GM21367 (cell line): ENCODE data around the gene ZDHHC12.
A peak's percentile ranks its signal among the peaks of the same experiment; 100 is the strongest.
"Not testable (repeated sequence)": the region's sequence is repeated elsewhere in the genome, so short reads cannot be mapped to it uniquely, and the experiment has no call there.

Source experiments
- ATAC-seq: cut with Tn5 transposase; IDR thresholded peaks from one replicate; pipeline ENCODE4 v1.9.1; 2021; ENCODE audit not compliant: unreplicated experiment

The ZDHHC12 gene

GRCh38 chr9:128712451-128713410 lies 11.2 kb downstream of the ZDHHC12 start:
- ATAC-seq = no peak

GRCh38 chr9:128707446-128707845 lies 16.5 kb downstream of the ZDHHC12 start:
- ATAC-seq = no peak

GRCh38 chr9:128706671-128707381 lies 17.1 kb downstream of the ZDHHC12 start:
- ATAC-seq = no peak

GRCh38 chr9:128706045-128706444 lies 17.9 kb downstream of the ZDHHC12 start:
- ATAC-seq = no peak

GRCh38 chr9:128705051-128705965 lies 18.6 kb downstream of the ZDHHC12 start:
- ATAC-seq = no peak

GRCh38 chr9:128704356-128704670 lies 19.6 kb downstream of the ZDHHC12 start:
- no peak for ATAC-seq

GRCh38 chr9:128703616-128704355 lies 20.1 kb downstream of the ZDHHC12 start:
- ATAC-seq = no peak

- ATAC-seq = no peak
Observed at GRCh38 chr9:128702949-128703615, 20.8 kb downstream of the ZDHHC12 start.

GRCh38 chr9:128702445-128702948 lies 21.4 kb downstream of the ZDHHC12 start, which contains the start of gene PKN3:
PKN3 (plus strand) TSS chr9:128702503; CDS start chr9:128702916, 413 bp downstream.
- peak; percentile 54 for ATAC-seq

- ATAC-seq = no peak
Observed at GRCh38 chr9:128701227-128701854, 22.6 kb downstream of the ZDHHC12 start.

GRCh38 chr9:128699096-128699795 lies 24.7 kb downstream of the ZDHHC12 start:
- not testable (repeated sequence) for ATAC-seq

- no peak for ATAC-seq
Observed at GRCh38 chr9:128696923-128697707, 26.8 kb downstream of the ZDHHC12 start.

- ATAC-seq = no peak
Observed at GRCh38 chr9:128694344-128694743, 29.6 kb downstream of the ZDHHC12 start.

- not testable (repeated sequence) for ATAC-seq
Observed at GRCh38 chr9:128693738-128694137, 30.2 kb downstream of the ZDHHC12 start.

- no peak for ATAC-seq
Observed at GRCh38 chr9:128690684-128691034, 33.3 kb downstream of the ZDHHC12 start.

- ATAC-seq = no peak
Observed at GRCh38 chr9:128689820-128690683, 33.9 kb downstream of the ZDHHC12 start.

GRCh38 chr9:128689293-128689774 lies 34.6 kb downstream of the ZDHHC12 start:
- peak; percentile 0 for ATAC-seq
